IPS DF 4.7 (cell line): ENCODE results near the gene ZNF385B.

ENCODE experiments used
- DNase-seq: peaks from one replicate; pipeline ENCODE4 v3.0.0-alpha.2; 2013; ENCODE audit warnings: low spot score; ENCODE audit errors: extremely low read depth

Gene ZNF385B

DNA sequence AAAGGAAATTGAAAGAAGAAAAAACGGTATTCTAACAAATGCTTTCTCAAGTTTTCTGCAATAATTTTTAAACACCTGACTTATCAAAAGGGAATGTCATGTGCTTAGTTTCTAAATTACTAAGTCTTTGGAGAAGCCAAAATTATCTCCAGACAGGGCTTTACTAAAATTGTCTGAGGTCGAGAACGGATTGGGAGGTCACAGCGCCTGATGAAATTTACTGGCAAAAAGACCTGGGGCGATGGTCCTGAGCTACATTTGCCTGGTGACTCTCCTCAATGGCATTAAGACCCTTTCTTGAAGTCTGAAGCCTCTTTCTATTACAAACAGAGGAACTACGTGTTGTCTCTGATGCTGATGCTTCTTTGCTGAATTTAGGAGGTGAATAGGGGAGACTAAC, 305.0 kb downstream of the ZNF385B start:
- DNase-seq, result no peak

DNA sequence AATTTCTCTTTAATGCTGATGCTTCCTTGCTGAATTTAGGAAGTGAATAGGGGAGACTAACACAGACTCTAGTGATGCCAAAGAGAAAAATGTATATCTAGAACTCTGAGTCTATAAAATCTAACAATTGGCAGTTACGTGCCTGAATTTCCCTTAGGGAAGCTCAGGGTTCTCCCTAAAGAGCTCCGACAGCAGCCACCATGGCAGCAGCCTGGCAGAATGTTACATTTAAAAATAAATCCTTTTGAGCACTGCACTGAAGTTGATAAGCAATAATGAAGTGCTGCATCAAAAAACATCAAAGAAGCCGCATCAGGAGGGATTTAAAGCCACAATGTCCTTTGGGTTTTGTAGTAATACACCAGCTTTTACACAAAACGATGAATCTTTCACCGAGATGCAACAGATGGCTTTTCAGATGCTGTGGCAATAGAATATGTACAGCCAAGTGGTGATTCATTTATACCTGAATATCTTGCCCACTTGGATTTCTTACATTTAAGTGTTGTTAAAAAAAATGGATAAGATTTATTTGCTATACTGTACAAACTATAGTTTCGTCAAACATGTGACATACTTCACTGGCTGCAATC, 305.6 kb downstream of the ZNF385B start:
- DNase-seq, result no peak

DNA sequence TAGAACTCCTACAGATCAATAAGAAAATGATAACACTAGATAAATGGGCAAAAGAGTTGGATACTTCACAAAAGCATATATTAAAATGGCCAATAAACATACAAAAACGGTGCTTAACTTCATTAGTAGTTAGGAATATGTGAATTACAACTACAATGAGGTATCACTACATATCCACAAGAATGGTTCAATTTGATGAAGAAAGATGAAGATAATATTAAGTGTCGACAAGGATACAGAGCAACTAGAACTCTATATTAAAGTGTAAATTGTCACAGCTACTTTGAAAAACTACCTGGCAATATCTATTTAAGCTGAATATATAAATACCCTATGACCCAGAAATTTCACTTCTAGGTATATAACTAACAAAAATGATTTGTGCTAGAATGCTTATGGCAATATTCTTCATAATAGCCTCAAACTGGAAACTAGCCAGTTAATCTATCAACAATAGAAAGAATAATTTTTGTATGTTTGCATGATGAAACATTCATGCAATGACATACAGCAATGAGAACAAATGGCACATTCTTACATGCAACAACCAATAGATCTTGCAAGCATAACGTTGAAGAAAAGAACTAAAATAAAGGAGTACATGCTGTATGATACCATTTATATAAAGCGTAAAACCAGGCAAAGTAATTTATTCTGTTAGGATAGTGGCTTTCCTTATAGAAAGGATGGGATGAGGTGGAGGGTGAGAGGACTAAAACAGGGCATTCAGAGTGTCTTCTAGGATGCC, 306.6 kb downstream of the ZNF385B start:
- DNase-seq, result no peak

DNA sequence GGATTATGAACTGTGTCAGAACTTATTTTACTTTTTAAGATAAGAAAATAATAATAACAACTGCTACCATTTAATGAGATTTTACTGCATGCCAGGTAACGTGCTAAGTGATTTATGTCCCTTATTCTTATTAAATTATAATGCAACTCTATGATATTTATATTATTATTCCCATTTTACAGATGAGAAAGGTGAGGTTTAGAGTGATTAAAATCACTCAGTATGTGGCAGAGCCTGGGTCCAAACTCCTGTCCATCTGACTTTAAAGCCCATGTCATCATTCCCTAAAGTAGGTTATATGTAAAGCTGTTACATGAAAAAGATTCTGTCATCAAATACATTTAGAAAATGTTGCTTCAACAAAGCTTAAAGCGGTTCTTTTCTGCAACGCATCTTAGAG, 308.0 kb downstream of the ZNF385B start:
- no peak for DNase-seq

DNA sequence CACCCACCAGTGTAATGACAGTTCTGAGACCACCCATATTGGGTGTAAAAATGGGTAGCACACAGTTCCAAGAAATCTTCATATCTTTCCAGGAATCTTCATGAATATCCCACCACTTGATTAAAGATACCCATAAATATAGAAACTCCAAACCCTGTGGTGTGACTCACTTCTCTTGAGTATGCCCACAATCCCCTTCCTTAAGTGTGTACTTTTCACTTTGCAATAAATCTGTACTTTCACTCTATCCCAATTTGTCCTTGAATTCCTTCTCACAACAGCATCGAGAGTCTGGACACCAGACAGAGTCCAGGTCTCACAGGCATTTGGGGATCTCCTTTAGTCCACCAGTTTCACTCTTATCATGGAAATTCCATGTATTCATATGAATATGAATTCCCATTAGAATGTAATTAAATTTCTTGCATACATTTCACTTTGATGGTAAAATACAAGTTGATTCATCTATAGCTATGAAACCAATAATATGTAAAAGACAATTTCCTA, 309.8 kb downstream of the ZNF385B start:
- DNase-seq, result no peak

DNA sequence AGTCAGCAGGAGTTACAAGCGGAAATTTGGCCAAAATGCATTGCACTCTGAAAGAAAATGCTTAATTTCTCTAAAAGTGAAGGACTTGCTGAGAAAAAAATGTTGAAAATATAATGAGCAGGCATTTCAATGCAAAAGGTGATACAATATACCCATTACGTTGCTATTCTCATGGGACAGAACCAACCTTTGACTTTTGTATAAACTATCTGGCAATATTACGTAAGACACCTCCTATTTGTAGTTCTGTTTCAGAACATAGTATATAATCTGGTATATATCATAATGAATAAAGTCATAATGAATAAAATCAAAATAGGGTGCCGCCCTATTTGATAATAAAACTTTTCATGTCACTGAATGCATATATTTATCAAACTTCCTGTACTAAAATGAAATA, 310.6 kb downstream of the ZNF385B start:
- no peak for DNase-seq

DNA sequence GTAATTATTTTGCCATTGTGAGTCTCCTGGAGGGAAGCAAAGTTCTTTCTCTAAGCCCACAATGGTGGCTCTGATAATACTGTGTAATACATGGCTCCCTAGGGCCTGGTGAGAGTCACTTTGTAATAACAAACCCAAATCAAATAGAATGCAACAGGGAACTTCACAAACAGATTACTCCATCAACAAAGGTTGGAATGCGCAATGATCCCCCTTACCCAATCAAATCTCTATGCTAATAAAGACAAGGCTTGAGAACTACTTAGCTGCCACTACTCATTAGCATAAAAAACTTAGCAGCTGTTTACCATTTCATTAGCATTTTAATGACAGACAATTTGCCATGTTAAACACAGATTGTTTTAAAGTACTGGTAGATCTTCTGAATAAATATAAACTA, 311.2 kb downstream of the ZNF385B start:
- peak; percentile 30 for DNase-seq

DNA sequence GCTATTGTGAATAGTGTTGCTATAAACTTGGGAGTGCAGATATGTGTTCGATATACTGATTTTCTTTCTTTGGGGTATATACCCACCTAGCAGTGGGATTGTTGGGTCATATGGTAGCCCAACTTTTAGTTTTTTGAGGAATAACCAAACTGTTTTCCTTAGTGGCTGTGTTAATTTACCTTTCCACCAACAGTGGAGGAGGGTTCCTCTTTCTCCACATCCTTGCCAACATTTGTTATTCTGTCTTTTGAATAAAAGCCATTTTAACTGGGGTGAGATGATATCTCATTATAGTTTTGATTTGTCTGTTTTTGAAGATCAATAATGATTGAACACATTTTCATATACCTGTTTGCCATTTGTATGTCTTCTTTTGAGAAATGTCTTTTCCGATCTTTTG, 314.8 kb downstream of the ZNF385B start:
- DNase-seq, result no peak

DNA sequence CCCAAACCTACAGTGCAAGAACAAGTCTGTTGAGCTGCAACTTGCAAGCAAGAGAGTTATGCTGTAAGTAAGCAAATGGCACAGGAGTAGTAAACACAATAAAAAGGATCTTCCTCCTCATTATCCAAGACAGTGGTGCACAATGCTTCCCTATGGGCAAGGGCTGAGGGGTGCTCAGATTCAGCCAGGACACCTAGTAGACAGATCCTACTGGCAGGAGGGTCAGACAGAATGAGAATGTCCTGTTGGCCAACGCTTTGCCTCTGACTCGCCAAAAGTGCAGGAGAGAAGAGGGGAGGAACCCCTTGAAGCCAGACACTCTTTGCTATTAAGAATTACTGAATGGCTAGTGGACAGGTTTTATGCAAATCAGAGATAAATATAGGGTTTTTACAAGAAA, 316.4 kb downstream of the ZNF385B start:
- DNase-seq, result no peak

DNA sequence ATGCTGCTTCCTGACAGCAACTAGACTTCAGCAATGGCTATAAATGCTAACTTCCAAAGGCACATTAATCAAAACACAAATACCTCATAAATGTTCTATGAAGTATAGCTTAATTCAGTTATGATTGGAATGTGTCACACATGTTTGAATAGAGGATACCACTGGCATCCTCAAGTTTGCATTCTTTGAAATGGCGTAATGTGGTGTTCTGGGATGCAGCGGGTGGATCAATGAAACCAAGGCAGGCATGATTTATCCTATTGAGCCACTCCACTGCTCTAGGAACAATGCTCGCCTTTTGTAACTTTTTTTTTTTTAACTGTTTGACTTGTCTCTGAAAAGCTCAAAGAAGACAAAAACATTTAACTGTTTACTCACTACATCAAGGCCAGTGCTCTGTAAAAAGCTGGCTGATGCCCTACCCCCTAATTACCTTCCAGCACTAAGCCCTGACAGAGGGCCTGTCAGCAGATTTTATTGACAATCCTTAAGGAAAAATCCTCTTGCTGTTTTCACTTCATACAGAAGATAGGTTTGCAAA, 318.0 kb downstream of the ZNF385B start:
- DNase-seq, result no peak

DNA sequence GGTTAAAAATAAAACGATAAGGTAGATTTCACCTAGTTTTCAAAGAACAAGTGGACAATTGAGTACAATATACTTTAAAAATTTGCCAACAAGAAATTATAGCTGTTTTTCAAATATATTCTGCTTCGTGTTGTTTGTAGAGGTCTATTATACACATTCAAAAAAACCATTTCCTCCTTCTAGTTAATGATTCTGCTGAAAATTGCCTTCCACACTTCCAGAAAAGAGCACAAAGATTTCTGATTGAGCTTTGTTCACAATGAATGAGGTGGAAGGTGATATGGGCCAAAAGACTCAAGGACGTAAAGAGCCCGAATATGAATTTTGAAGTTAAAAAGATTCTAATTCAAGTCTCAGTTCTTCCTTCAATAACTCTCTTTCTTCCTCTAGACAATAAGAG, 319.8 kb downstream of the ZNF385B start:
- DNase-seq, result no peak

DNA sequence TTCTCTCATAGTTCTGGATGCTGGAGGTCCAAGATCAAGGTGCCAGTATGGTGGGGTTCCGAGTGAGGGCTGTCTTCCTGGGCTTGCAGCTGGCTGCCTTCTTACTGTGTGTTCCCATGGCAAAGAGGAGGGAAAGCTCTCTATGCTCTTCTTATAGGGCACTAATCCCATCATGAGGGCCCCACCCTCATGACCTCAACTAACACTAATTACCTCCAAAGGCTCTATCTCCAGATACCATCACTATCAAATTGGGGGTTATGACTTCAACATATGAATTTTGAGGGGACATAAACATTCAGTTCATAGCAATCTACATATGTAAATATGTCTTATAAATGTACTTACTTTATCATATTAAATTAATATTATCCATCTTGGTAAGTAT, 322.3 kb downstream of the ZNF385B start:
- no peak for DNase-seq

DNA sequence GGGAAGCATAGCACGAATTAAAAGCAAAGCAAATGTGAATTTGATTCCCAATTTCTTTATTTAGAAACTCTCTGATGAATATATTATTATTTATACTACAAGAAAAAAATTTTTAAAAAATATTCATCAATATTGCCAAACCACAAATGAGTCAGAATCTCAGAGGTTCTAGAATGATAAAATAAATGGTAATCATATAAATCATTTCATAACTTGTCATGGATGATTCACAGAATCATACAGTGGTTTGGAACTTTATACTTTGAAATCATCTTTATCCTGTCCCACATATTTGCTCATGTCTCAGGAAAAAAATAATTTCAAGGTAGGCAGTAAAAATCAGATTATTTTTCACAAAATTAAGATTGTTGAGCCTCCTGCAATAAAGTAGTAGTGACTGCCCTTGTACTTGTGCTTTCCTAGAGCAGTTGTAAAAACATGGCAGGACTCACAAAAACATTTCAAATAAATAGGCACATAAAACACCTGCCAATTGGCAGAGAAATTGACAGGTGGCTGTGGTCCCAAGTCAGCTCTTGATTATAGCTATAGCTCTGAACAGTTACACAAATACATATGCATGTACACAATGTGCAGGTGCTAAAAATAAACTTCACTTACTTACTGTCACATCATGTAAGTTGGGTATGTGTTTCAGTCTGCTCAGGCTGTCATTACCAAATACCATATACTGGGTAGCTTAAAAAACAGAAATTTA, 322.8 kb downstream of the ZNF385B start:
- DNase-seq, result no peak

DNA sequence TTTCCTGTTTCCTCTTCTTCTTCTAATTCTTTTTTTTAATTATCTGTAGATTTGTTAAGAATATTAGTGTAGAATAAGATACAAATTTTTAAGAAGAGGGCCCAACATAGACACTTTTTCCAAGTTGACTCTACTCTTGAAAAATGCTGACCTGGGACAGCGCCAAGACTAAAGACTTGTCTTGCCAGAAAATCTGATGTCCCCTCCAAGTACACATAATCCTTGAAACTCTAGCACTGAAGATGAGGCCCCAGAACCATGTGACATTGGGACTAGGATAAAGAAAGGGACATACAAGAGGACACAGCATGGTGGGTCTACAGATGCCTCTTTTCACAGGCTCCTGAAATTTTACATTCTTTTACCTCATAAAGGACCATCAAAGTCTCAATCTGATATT, 325.2 kb downstream of the ZNF385B start:
- DNase-seq, result no peak

DNA sequence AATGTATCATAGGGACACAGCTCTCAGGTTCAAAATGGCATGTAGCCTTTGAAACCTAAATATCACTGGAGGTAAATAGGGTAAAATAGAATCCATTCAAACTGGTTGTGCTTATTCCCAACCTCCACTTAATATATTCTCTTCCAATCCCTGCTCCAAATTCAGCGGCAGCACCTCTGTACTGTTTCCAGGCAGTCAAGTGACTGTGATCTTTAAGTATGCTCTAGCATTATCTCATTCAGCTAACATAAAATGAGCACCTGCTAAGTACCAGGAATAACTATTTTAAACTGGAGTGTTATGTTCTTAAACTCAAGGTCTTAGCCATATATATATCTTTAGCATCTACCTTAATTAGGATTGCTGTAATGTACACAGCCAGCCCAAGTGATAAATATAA, 327.5 kb downstream of the ZNF385B start:
- no peak for DNase-seq

DNA sequence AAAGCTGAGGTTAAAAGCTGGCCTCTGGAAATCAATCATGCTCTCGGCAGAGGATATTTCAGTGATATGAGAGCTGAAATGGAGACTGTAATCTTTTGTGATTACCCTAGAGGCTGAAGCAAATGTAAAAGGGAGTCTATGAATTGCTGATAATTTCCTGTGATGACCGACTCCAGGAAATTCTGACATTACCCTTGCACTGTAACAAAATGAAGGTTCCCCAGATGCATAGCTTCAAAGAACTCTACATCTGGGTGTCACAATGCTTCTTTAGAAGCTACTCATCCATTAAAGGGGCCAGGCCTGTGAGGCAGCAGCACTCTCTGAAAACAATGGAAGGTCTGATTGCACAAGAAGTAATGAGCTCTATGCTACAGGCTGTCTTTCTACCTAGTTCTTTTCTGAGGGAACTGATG, 328.5 kb downstream of the ZNF385B start:
- DNase-seq, result no peak

DNA sequence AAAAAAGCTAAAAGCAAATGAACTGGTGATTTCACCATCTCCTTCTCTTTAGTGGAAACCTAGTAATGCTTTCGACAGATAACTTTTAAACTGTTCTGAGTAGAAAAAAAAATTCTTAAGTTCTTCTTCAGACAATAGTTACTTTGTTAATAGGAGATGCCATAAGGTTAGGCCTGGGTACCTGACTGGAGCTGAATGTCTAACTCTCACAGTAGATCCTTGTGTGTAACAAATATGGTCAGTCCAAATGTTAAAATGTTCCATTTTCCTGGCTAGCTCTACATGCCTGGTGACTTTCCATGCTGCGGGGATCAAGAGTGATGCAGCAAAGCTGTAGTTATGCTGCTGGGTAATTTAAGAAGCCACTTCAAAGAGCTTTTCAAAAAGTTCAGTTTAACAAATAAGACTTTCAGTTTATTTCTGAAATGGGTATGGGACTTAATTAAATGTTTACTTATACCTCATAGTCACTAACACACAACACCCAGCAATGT, 332.8 kb downstream of the ZNF385B start:
- DNase-seq, result no peak

DNA sequence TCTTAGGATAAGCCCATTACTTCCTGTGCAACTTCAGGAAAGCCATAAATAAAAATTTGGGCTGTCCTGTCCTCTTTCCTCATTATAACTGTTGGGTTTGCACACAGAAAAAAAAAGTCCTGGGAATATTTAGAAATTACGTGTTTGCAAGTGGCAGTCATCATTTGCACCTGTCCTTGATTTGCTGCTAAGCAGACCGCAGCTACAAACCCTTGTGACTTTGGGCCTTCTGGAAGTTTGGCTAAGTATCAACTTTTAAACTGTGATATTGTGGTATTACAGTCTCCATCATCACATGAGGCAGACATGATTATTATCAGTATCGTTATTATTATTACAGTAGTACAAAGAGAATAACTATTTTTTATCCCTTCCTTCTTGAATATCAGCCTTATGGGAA, 336.1 kb downstream of the ZNF385B start:
- no peak for DNase-seq

DNA sequence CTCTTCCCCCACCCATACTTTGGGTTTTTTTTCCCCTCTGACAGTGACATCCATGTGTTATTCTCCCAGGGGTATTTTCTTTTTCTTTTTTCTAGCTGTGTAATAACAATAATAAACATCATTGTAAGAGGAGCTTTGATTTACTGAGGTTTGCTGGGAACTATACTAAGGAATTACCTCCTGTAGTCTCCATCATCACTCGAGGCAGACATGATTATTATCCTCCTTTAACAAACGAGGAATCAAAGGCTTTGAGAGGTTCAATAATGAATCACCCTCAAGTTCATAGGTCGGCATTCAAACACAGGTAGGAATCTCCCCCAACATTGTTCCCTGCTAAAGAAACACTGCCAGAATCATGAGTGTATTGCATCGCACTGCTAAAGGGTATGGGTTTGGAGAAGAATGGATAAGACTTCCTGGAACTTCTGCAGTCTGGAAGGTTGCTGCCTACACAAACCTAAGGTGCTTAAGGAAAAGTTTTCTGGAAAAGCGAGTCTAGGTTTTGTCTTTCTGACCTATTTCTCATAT, 336.5 kb downstream of the ZNF385B start:
- DNase-seq, result no peak

DNA sequence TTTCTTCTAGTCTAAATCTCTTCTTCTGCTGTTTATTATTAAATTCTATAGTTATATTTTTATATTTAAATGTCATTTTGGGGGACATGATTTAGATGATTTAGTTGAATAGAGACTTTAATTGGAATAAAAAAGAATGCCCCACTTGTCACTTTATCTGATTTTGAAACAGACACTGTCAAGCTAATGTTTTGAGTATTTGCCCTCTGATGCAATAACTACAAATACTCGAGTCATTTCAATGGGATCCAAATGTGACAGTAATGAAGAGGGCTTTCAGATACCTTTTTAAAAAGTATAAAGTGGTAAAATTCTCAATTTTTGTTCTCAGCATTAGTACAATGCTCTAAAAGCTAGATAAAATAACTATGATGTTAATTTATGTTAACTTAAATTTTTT, 339.5 kb downstream of the ZNF385B start:
- no peak for DNase-seq

DNA sequence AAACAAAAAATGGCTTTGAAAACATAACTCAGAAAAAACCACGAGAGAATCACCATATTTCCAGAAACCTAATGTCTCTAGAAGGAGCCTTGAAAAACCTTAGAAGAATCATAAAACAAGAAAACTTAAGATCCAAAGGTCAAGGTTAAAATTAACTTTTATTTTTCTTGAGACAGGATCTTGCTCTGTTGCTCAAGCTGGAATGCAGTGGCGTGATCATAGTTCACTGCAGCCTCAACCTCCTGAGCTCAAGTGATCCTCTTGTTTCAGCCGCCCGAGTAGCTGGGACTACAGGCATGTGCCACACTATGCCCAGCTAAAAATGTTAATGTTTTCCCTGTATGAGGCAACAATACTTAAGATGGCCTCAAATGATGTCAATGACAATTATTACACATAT, 342.6 kb downstream of the ZNF385B start:
- DNase-seq, result no peak

DNA sequence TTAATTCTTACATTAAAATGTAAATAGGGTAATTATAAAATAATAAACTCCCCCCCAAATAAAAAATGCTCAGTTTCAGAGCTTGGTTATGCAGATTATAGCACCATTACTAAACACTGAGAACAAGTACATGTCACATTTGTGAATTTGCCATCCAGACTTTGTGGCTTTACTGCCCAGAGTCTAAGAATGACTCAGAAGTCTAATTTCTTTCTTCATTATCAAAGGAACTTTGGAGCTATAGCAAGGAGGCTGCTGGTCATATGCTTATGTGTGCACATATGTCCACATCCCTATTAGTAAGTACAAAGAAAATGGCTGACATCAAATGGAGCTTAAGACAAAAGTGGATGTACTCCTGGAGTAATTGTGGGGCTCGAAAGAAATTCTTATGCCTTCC, 348.2 kb downstream of the ZNF385B start:
- no peak for DNase-seq
